ENCODE measurements around the gene VPS54. TPM values are rescaled to one million over a fixed set of nuclear protein-coding genes. Genes with fewer than 3 reads are reported as not detected.

VPS54 gene
- total RNA-seq, 1 donor from 2014 or later, result 17.5 TPM

DNA sequence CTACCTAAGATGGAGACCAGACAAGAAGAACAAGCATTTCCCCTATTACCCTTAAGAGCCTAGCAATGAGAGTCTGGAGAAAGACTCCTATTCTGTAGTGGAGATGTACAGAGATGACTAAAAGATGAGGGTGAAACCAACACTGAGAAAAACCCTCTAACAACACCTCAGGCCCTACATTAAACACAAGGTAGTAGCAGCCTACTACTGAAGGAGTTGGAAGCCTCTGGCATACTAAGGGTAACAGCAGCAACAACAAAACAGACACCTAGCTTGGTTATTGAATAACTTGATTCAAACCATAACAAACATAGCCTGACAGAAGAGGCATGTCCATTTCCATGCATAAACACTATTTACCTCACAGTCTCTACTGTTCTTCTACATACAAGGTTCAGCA lies 117.1 kb downstream of the VPS54 start:
- Histone ChIP-seq H3K27me3 (ENCODE audit: insufficient read depth, low read length) (no peaks in the 10 kb centered on the region), H3K79me2 (ENCODE audit: insufficient read depth, low read length) (peaks cover 3% of the 10 kb centered on the region), H3K9ac (ENCODE audit: low read length) (no peak overlapping the region), H4K20me1 (ENCODE audit: insufficient read depth, low read length) (no peaks in the 10 kb centered on the region), H3K9me3 (ENCODE audit: insufficient read depth, low read depth, low read length) (peaks cover 8% of the 10 kb centered on the region), H3K4me3 (ENCODE audit: insufficient read depth, low read depth, low read length) (no peak overlapping the region), H3K4me1 (ENCODE audit: insufficient read depth, low read length) (no peaks in the 10 kb centered on the region), H3K27ac (ENCODE audit: low read depth, low read length) (no peak overlapping the region), H3K4me2 (ENCODE audit: low read length) (no peak overlapping the region), H2AFZ (ENCODE audit: low read depth, low read length) (no peak overlapping the region), H3K36me3 (ENCODE audit: insufficient read depth, low read length) (peaks cover 15% of the 10 kb centered on the region)
- TF ChIP-seq EZH2 (IDR thresholded peaks at IDR 0.05; ENCODE audit: insufficient read depth, low read length), result no peak
- no peak for TF ChIP-seq CTCF (IDR thresholded peaks at IDR 0.05; ENCODE audit: insufficient read depth, low read depth, low read length)
- peaks cover 4% of the 10 kb centered on the region for H3K4me1 Mint-ChIP-seq (ENCODE audit: low read depth, unreplicated experiment)
- no peaks in the 10 kb centered on the region for H3K27me3 Mint-ChIP-seq (ENCODE audit: low read depth, unreplicated experiment)
- FAIRE-seq (peak; percentile 50), DNase-seq (ENCODE audit: low read depth) (no peak)
- no peak overlapping the region for H3K4me3 Mint-ChIP-seq (ENCODE audit: unreplicated experiment)
- peak overlapping the region; percentile 41 for H3K27ac Mint-ChIP-seq (ENCODE audit: unreplicated experiment)
- H3K36me3 Mint-ChIP-seq (ENCODE audit: low read depth, unreplicated experiment), result peaks cover 35% of the 10 kb centered on the region
- H3K9me3 Mint-ChIP-seq (ENCODE audit: unreplicated experiment), result peaks cover 11% of the 10 kb centered on the region

DNA sequence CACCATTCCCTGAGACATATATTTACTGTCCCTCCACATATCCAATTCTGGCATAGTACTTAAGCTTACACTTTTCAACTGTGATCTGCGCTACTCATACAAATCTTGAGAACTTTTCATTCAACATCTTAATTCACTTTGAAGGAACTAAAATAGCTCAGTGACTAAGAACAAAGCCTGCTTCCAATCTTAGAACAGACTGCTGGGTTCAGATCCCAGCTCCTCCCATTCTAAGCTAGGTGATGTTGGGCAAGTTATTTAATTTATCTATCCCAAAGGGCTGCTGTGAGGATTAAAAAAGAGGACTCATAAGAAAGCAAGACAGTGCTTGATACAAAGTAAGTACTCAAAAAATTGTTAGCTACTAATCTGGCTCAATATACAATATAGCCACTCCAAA lies 119.6 kb downstream of the VPS54 start:
- no peaks in the 10 kb centered on the region for H3K4me1 ChIP-seq (ENCODE audit: insufficient read depth, low read length)
- FAIRE-seq (peak; percentile 5), DNase-seq (ENCODE audit: low read depth) (no peak)
- peaks cover 25% of the 10 kb centered on the region for H3K36me3 Mint-ChIP-seq (ENCODE audit: low read depth, unreplicated experiment)
- H3K4me3 ChIP-seq (ENCODE audit: insufficient read depth, low read depth, low read length), result no peak overlapping the region
- H3K27ac Mint-ChIP-seq (ENCODE audit: unreplicated experiment), result no peak overlapping the region
- H3K9ac ChIP-seq (ENCODE audit: low read length), result no peak overlapping the region
- no peaks in the 10 kb centered on the region for H3K27me3 ChIP-seq (ENCODE audit: insufficient read depth, low read length)
- H2AFZ ChIP-seq (ENCODE audit: low read depth, low read length), result no peak overlapping the region
- peaks cover 3% of the 10 kb centered on the region for H3K79me2 ChIP-seq (ENCODE audit: insufficient read depth, low read length)
- H3K4me1 Mint-ChIP-seq (ENCODE audit: low read depth, unreplicated experiment), result peaks cover 4% of the 10 kb centered on the region
- H3K27me3 Mint-ChIP-seq (ENCODE audit: low read depth, unreplicated experiment), result no peaks in the 10 kb centered on the region
- peaks cover 21% of the 10 kb centered on the region for H3K36me3 ChIP-seq (ENCODE audit: insufficient read depth, low read length)
- no peak overlapping the region for H3K4me2 ChIP-seq (ENCODE audit: low read length)
- H3K4me3 Mint-ChIP-seq (ENCODE audit: unreplicated experiment), result no peak overlapping the region
- TF ChIP-seq CTCF (IDR thresholded peaks at IDR 0.05; ENCODE audit: insufficient read depth, low read depth, low read length), result no peak
- TF ChIP-seq EZH2 (IDR thresholded peaks at IDR 0.05; ENCODE audit: insufficient read depth, low read length), result no peak
- peaks cover 8% of the 10 kb centered on the region for H3K9me3 Mint-ChIP-seq (ENCODE audit: unreplicated experiment)
- H3K9me3 ChIP-seq (ENCODE audit: insufficient read depth, low read depth, low read length), result peaks cover 8% of the 10 kb centered on the region
- no peaks in the 10 kb centered on the region for H4K20me1 ChIP-seq (ENCODE audit: insufficient read depth, low read length)
- H3K27ac ChIP-seq (ENCODE audit: low read depth, low read length), result no peak overlapping the region

- Histone ChIP-seq H3K27me3 (ENCODE audit: insufficient read depth, low read length) (no peaks in the 10 kb centered on the region), H3K27ac (ENCODE audit: low read depth, low read length) (no peak overlapping the region), H3K4me3 (ENCODE audit: insufficient read depth, low read depth, low read length) (no peak overlapping the region), H3K9ac (ENCODE audit: low read length) (no peak overlapping the region), H3K36me3 (ENCODE audit: insufficient read depth, low read length) (peaks cover 24% of the 10 kb centered on the region), H3K4me2 (ENCODE audit: low read length) (no peak overlapping the region), H3K9me3 (ENCODE audit: insufficient read depth, low read depth, low read length) (peaks cover 8% of the 10 kb centered on the region), H3K4me1 (ENCODE audit: insufficient read depth, low read length) (no peaks in the 10 kb centered on the region), H4K20me1 (ENCODE audit: insufficient read depth, low read length) (no peaks in the 10 kb centered on the region), H2AFZ (ENCODE audit: low read depth, low read length) (no peak overlapping the region), H3K79me2 (ENCODE audit: insufficient read depth, low read length) (peaks cover 3% of the 10 kb centered on the region)
- DNase-seq (ENCODE audit: low read depth) (no peak), FAIRE-seq (no peak)
- TF ChIP-seq EZH2 (IDR thresholded peaks at IDR 0.05; ENCODE audit: insufficient read depth, low read length) (no peak), CTCF (IDR thresholded peaks at IDR 0.05; ENCODE audit: insufficient read depth, low read depth, low read length) (no peak)
- peaks cover 8% of the 10 kb centered on the region for H3K9me3 Mint-ChIP-seq (ENCODE audit: unreplicated experiment)
- H3K27ac Mint-ChIP-seq (ENCODE audit: unreplicated experiment), result peak overlapping the region; percentile 27
- peaks cover 4% of the 10 kb centered on the region for H3K4me1 Mint-ChIP-seq (ENCODE audit: low read depth, unreplicated experiment)
- peaks cover 25% of the 10 kb centered on the region for H3K36me3 Mint-ChIP-seq (ENCODE audit: low read depth, unreplicated experiment)
- H3K27me3 Mint-ChIP-seq (ENCODE audit: low read depth, unreplicated experiment), result no peaks in the 10 kb centered on the region
- no peak overlapping the region for H3K4me3 Mint-ChIP-seq (ENCODE audit: unreplicated experiment)
Observed at GRCh38 chr2:63898839-63899238, 120.4 kb downstream of the VPS54 start.

Measured in astrocyte (in vitro differentiated cells and primary cell).